Glomerular endothelial cell (primary cell): ENCODE results near the gene UNC5B. TPM values are rescaled to one million over a fixed set of nuclear protein-coding genes. Genes with fewer than 3 reads are reported as not detected.

Experiments used
- DNase-seq: peaks from one replicate; pipeline ENCODE4 v3.0.0-alpha.2; 2011; ENCODE audit warnings: low read depth, low spot score; ENCODE audit errors: extremely low read depth
- total RNA-seq: library from RNA; depleted of rRNA; stranded (reverse); fragments of >200 nt; gene quantifications from 2 replicates; pipeline ENCODE4 v1.2.3, GENCODE V29; 2015

Gene UNC5B
- total RNA-seq, 1 donor from 2014 or later: 69.5 TPM

GRCh38 chr10:71221586-71222202, 9.3 kb downstream of the UNC5B start:
- DNase-seq: no peak

GRCh38 chr10:71222601-71223346, 10.4 kb downstream of the UNC5B start:
- no peak for DNase-seq

DNA sequence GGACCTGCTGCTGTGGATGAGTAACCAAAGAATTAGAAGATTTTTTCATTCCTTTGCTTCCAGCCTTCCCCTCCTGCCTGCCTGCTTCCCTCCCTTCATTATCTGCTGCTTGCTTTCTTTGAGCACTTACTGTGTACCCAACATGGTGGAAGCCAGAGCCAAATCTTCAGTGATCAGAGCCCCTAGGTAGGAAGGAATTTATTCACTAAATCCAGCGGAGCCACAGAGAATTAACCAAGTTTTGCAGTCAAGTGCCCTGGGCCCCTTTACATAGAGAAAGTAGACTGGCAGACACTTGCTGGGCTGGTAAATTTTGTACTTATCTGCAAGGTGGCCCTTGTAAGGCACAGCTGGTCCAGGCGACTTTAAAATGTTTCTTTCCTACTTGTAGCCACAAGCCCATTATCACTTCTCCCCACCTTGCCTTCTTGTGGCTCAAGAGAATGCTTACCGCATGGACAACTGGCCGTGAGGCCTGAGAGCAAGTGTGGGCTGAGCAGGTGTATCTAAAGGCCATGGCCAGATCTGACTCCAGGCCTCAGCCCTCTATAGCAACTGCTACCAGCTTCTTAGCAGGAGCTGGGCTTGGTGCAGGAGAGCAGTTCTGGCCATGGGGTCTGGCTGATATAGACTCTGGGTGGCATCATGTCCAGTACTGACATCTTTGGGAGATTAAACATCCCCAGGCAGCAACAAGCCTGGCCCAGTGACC, 11.1 kb downstream of the UNC5B start:
- DNase-seq: no peak

DNA sequence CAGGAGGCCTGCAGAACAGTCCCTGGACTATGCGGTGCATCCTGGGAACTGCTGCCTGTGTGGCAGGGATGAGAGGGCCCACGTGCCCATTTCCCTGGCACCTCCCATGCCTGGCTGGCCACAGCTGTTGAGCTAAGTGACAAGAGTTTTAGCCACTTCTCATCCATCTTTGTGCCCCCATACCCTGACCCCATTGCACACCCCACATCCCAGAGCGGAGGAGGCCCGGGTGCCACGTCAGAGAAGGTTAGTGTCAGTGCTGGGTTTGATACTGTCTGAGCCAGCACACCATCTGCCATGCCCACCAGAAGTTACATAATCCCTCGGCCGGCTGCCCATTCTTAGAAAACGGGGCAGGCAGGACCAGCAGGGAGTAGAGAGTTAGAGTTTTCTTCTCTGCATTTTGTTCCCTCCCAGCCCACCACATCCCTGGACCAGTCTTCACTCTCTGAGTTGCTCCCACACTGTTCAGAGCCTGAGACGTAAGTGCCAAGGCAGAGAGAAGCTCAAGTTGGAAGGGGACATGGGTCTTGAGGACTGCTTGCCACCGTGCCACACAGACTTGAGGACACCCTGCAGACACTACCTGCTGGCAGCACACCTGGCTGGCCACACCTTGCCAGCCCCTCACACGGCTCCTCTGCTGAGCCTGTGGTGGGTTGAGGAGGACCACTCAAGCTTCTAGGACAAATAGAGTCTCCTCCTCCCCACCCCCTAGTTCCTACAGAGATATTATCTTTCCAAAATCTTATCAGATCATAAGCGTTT, 13.1 kb downstream of the UNC5B start:
- DNase-seq: no peak

DNA sequence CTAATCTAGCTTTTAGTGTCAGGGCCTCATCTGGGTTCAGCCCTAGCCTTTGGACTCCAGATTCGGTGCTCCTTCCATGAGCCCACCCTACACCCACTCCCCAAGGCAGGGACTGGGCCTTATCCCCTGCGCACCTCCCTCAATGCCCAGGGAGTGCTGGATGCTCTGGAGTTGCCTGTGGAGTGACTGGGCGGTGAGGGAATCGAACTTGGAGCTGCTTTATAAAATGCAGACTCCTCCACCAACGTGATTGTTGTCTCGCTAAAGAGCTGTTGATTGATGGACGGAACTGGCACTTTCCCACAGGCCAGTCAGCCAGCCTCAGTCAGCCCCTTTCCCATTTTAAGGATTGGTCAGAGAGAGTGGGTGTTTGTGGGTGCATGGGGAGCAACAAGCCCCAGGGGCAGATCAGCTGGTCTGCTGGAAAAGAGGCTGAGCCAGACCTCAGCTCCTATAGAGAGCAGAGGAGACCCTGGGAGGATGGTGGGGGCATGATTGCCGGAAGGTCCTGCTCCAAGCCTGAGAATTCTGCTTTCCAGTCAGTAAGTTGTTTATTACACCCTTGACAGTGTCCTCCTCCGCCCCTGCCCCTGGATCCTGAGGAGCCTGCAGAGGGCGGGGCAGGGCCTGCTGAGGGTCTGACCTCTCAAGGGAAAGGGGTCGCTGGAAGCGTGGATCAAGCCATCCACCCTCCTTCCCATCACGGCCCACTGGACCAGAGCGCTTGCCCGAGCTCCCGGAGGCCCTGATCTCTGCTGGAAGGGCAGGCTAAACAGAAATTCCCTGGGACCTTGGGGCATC, 16.7 kb downstream of the UNC5B start:
- no peak for DNase-seq

- DNase-seq: no peak
These were observed 17.6 kb downstream of the UNC5B start for GRCh38 chr10:71229726-71230655.

- DNase-seq: no peak
These were observed 18.3 kb downstream of the UNC5B start for GRCh38 chr10:71230656-71231025.

GRCh38 chr10:71231206-71231605, 18.8 kb downstream of the UNC5B start:
- DNase-seq: no peak

DNA sequence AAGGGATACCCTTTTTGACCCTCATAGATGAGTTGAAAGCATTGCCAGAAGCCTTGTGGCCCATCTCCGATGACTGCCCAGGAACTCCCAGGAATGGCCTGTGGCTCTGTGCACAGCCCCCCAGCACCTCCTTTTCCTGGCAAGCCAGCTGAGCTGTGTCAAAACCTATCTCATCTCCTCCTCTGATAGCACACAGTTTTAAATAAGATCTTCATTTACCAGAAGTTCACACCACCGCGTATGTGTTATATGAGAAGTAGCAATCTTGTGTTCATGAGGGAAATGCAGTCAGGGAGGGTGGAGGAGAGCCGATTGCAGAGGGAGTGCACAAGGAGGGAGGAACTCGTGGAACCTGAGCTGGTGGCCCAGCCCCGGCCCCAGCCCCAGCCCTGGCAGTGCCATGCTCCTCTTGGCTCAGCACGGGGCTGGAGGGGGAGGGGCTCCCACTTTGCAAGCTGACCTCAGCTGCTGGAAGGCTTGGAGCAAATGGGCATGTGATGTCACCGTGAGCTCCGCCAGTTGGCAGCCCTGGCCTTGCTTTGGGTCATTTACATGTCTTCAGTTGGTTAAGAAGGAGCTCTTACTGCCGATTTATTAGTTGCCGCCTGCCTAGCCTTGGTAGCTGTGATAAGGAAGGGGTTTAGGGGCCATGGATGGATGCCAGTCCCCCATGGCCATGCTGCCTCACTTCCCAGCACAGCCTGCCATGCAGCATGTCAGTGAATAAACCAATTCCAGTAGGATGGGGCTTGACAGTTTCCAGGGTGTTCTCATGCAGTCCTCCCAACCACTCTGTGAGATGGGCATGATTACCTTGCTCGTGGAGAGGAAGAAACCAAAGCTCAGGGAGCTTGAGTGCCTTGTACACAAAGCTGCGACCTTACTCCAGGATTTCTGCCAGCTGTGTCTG, 20.0 kb downstream of the UNC5B start:
- DNase-seq: no peak

- no peak for DNase-seq
These were observed 21.1 kb downstream of the UNC5B start for GRCh38 chr10:71233482-71233892.

- DNase-seq: no peak
These were observed 21.9 kb downstream of the UNC5B start for GRCh38 chr10:71234004-71234894.

GRCh38 chr10:71234970-71235685, 22.8 kb downstream of the UNC5B start:
- no peak for DNase-seq

GRCh38 chr10:71235808-71236207, 23.4 kb downstream of the UNC5B start:
- no peak for DNase-seq

DNA sequence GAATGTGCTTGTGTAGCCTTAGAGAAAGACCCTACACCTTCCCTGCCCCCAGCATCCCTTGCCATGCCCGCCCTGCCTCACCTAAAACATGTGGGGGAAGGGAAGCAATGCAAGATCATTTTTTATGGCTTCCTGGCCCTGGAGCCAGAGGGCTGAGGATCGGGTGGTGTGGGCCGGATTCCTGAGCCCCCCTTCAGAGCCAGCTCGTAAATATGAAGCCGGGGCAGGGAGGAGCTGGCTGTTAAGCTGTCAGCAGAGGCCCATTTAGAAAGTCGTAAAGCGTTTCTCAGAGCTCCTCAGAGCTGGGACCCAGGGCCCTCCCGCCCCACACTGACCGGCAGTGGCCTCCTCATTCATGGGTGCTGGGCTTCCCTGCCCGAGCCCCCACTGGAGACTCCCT, 23.9 kb downstream of the UNC5B start:
- no peak for DNase-seq

GRCh38 chr10:71236822-71237682, 24.7 kb downstream of the UNC5B start:
- no peak for DNase-seq
